Measurements from ENCODE around the gene SGCG.

- TF ChIP-seq CTCF (conservative IDR thresholded peaks at IDR 0.05; ENCODE audit: low read length) (no peak), EZH2phosphoT487 (IDR thresholded peaks at IDR 0.05; ENCODE audit: borderline replicate concordance) (no peak)
Measured at GRCh38 chr13:23347601-23348000, 166.8 kb downstream of the SGCG start.

Data from Loucy (cell line).